GM15510 (cell line): ENCODE results near the gene FBXW2.

Experiments
- POLR2A ChIP-seq: IDR thresholded peaks from 3 replicates; pipeline ENCODE4 v1.6.1; 2011; ENCODE audit warnings: borderline replicate concordance; ENCODE audit not compliant: insufficient read length; ENCODE audit errors: extremely low read depth

FBXW2 gene, protein sequence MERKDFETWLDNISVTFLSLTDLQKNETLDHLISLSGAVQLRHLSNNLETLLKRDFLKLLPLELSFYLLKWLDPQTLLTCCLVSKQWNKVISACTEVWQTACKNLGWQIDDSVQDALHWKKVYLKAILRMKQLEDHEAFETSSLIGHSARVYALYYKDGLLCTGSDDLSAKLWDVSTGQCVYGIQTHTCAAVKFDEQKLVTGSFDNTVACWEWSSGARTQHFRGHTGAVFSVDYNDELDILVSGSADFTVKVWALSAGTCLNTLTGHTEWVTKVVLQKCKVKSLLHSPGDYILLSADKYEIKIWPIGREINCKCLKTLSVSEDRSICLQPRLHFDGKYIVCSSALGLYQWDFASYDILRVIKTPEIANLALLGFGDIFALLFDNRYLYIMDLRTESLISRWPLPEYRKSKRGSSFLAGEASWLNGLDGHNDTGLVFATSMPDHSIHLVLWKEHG

DNA sequence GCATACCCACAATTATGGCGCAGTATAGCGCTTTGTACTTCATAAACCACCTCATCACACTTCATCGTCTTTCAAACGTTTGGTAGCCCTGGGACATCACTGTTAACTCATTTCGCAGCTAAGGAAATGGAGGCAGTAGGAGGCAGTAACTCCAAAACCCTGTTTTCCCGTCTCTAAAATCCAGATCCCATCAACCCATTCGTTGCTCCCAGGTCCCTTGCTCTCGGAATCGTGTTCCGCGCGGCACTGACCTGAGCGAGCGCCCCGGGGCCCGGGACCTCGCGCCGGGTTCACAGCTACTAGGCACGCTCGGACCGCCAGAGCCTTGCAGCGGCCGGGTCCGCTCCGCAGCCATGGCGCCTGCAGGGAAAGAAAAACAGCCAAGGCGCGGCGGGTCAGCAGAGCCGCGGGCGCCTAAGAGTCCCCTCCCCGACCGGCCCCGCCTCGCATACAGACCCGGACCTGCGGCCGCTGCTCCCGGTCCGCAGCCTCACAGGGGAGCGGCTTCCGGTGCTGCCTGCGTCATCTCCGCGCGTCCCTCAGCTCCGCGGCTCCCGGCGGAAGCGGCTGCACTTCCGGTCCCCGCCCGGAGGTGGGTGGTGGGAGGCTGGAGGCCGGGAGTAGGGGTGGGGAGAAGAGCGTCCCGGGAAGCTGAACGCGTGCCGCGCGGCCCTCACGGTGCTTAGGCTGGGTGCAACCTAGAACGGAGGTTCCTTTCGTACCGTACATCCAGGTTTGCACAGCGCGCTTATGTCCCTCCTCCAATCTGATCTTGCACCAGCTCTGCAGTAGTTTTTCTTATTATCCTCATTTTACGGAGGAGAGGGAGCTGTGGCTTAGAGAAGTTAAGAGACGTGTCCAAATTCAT, at the start of gene FBXW2:
Gene FBXW2, minus strand, starts transcription at position 519 of the 868 bp plus-strand sequence. CDS start 5,158 bp downstream, outside the sequence.
- peak; percentile 93 for TF ChIP-seq POLR2A

DNA sequence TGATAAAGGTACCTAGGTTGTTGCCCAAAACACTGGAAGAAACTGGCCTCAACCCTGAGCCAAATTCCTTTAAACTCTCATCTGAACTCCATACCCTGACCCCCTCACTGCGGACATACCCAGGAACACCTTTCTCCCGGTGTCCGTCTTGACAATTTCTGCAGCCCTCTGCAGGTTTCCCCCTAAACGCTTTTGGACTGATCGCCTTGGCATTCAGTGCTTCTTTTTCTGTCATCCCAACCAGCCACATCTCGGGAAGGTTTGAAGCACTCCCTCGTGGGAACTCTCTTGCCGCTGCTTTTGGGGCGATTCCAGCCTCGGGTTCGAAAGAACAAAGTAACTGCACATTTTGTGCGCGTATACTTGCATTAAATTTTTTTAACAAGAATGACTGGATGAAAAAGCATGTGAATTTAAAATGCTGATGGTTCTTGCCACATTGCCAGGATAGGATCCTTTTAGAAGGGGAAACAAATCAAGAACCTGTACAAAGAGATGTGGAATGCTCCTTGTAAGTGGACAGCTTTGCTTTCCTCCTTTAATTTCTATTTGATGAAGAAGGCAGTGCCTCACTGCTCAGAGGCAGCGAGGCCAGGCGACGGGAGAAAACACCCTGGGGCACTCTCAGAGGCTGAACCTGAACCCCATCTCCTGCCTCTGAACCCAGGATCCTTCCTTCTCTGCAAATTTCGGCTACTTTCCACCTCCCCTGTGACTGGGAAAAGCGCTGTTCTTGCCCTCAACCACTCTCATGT, 48.9 kb upstream of the FBXW2 start:
- TF ChIP-seq POLR2A, result no peak

DNA sequence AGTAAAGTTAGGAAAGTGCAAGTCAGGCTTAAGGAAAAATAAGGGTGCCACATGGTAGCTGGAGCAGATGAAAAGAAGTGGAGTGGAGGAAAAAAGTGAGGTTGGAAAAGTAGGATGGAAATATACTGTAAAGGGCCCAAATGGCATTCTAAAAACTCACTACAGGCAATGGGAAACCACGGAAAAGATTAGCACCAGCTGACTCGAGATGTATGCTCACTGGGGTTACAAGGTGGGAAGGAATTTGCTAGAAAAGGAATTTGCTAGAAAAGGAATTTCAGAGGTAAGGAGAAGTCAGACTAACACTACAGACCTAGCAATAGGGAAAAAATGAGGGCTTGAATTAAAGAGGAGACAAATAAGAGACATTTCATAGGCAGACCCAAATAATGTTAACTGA, 45.9 kb upstream of the FBXW2 start:
- no peak for TF ChIP-seq POLR2A

DNA sequence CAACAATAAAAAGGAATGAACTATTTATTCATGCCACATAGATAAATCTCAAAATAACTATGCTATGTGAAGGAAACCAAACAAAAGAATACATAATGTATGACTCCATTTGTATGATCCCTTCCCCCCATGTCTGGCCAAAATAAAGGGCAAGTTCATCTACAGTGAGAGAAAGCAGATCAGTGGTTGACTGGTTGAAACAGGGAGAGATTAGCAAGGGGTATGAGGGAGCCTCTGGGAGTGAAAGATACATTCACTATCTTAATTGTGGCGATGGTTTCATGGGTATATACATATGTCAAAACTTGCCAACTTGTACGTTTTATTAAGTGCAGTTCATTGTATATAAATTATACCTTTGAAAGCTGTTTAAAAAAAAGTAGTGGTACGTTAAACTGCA, 44.7 kb upstream of the FBXW2 start:
- no peak for TF ChIP-seq POLR2A

DNA sequence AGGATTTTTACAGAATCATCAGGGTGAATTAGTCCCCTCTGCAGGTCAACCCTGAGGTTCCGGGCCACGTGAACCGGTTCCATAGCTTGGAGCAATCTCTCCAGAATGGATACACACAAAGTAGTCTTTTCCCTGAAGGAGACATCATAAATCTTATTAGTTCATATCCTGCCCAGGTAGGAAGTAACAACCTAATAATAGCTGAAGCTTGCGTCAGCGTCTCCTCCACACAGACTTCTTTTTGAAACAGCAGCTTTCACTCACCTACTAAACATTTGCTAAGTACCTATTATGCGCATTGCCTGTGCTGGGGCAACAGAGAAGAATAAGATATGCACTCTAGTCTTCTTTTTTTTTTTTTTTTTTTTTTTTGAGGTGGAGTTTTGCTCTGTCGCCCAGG, 40.1 kb upstream of the FBXW2 start:
- no peak for TF ChIP-seq POLR2A

DNA sequence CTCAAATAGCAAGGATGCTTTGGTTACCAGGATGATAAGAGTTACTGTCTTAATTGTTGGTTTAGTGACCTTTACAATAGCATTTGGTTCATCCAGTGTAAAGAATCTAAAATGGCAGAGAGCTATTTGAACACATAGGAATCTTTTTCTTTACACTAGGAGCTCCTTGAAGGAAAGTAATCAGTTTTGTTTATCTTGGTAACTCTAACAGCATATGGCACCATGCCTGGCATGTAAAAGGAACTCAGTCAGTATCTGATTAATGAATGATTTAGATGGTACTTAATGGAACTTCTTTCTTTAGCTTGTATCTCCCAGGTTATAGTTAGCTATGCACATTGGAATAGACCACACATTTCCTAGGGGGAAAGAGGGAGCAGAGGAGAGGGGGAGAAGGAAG, 39.6 kb upstream of the FBXW2 start:
- TF ChIP-seq POLR2A, result no peak

DNA sequence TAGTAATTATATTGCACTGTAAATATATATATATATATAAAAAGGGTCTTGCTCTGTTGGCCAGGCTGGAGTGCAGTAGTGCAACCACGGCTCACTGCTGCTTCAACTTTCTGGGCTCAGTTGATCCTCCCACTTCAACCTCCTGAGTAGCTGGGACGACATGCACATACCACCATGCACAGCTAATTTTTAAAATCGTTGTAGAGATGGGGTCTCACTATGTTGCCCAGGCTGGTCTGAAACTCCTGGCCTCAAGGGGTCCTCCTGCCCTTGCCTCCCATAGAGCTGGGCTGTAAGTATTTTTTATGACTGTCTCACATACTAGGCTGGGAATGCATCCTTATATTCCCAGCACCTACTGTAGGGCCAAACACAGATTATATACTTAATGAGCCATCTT, 37.6 kb upstream of the FBXW2 start:
- no peak for TF ChIP-seq POLR2A

DNA sequence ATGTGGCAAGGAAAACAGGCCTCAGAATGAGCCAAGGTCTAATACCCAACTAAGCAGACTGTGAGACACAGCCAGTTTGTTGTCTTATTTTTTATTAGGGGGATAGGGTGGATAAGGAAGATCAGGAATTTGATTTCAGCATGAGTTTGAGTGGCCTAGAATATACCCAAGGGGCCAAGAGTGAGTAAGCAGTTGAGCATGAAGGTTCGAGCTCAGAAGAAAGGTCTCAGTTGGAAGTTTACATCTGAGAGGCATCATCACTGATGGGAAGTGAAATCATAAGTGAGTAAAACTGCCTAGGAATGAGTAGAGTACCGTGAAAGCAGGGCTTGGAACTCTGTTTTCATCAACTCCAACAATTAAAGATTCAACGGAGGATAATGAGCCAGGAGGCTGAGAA, 36.9 kb upstream of the FBXW2 start:
- no peak for TF ChIP-seq POLR2A

DNA sequence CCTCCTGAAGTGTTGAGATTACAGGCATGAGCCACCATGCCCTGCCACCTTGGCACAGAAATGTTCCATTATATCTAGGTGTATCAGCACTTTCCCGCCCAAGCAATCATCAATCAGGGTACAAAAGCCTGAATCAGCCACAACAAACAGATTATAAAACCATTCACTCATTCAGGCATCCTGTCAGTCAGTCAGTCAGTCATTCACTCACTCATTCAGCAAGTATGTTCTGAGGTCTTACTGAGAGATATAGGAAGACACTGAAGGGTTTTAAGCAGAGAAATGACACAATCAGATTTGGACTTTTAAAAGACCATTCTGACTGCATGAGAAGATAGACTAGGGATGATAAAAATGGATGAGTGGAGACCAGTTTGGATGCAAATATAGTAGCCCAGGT, 36.4 kb upstream of the FBXW2 start:
- no peak for TF ChIP-seq POLR2A

DNA sequence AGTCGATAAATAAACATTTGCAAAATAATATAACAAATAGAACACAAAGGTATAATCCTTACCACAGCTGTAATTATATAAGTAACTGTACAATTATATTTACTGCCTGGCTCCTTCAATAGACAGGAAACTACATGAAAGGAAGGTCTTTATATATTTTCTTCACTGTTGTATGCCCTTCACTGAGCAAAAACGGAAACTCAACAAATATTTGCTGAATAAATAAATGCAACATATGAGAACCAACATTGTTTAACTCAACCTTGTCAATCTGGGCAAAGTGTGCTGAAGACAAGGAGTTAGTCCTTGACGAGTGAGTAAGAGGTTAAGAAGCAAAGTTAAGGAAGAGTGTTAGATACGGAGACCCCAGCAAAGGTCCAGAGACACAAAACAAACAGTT, 26.9 kb upstream of the FBXW2 start:
- TF ChIP-seq POLR2A, result no peak

DNA sequence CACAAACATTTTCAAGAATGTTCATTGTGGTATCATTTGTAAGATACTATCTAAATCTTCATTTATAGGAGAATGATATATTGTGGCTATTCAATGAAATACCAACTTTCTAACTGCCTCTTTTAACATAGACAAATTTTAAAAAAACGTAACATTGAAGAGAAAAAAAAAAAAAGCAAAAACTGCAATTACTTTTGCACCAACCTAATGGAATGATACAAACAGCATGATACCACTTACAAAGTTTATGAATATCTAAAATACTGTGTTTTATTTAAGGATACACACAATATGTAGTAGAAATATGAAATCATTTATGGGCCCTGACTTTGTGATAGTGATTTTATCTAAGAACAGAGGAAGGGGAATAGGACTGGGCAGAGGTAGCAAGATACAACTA, 25.4 kb upstream of the FBXW2 start:
- no peak for TF ChIP-seq POLR2A

DNA sequence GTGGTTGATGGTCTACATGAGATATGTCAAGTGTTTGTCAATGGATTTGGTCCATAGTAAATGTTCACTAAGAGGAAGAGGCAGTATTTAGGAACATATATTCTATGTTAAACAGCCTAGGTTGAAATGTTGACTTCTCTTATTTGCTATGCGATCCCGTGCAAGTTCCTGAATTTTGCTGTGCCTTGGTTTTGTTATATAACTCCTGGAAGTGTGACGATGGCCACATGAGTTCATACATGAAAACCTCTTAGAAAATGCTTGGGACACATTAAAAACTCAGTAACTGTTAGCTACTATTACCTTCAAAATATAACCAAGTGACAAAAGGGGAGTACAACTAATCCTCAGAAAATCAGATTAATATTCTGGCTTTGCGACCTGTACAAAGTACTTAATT, 21.9 kb upstream of the FBXW2 start:
- TF ChIP-seq POLR2A, result no peak

DNA sequence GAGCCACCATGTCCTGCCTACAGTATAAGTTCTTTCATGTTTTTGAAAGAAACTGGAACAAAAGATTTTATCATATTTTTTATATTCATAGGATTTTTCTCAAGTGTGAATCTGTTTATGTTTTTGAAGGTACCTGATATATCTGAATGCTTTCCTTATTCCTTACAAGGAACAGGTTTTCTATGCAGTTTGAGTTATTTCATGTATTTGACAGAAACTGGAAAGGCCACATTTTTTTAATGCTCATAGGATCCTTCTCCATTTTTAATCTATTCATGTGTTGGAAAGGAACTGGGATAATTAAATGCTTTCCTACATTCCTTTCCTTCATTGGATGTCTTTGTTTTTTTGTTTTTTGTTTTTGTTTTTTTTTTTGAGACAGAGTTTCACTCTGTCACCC, 15.7 kb upstream of the FBXW2 start:
- no peak for TF ChIP-seq POLR2A

DNA sequence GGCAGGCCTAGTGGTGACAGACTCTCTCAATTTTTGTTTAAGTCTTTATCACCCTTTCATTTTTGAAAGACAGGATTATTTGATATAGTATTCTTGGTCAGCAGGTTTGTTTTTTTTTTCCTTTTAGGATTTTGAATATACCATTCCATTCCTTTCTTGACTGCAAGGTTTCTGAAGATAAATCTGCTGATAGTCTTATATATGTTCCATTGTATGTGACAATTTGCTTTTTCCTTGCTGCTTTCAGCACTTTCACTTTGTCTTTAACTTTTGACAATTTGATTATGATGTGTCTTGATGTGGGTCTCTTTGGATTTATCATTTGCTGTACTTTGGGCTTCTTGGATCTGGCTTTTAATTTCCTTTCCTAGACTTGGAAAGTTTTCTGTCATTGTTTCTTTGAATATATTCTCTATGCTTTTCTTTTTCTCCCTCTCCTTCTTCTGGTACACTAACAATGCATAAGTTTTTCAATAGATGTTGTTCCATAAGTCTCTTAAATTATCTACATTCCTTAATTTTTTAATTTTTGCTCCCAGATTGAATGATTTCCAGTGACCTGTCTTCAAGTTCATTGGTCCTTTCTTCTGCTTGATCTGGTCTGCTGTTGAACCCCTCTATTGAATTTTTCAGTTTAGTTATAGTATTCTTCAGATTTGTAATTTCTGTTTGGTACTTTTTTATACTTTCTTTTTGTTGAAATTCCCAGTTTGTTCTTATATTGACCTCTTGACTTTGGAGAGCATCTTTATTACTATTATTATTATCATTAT, 14.6 kb upstream of the FBXW2 start:
- TF ChIP-seq POLR2A, result no peak
